ENCODE data around the gene ARNT2. TPM values are rescaled to one million over a fixed set of nuclear protein-coding genes. Genes with fewer than 3 reads are reported as not detected.

ARNT2 gene
- total and polyA plus RNA-seq, 10 of the 15 experiments (the other 5 are each of a cell fraction or from before 2014, with no cell fraction given), result 0.07 to 0.49 (median 0.09) TPM; not detected in 6

DNA sequence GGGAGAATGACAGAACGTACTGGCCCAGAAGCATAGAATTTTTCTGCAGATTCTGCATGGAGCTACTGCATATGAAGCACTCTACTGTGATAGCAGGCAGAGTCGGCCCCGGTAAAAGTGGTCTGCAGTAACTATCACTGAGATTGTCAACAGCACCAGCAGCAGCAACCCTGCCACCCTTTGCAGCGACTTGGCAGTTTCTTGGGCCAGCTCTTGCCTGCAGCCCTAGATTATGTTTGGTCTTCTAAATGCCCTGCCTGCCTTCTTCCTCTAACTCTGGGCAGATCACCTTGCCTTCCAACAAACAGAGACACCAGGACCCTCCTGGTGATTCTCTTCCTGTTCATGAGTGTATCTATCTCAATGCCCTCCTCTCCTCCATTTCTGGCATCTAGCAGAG lies 161.8 kb downstream of the ARNT2 start:
- H3K9ac ChIP-seq (ENCODE audit: control insufficient read depth, insufficient read depth, low read length), result no peak overlapping the region
- no peaks in the 10 kb centered on the region for H4K20me1 ChIP-seq (ENCODE audit: control insufficient read depth, insufficient read depth)
- no TSS peak for BruUV-seq (replicated peaks)
- WGBS (ENCODE audit: insufficient coverage, insufficient replicate concordance, low lambda C conversion rate, missing lambda C conversion rate), result 20% methylated on average over 4 of the region's 4 CpGs
- H2AFZ ChIP-seq (ENCODE audit: control insufficient read depth, low read depth, low read length), result no peak overlapping the region
- H3K4me2 ChIP-seq (ENCODE audit: control insufficient read depth, insufficient read depth), result no peak overlapping the region
- CTCF ChIA-PET, result interaction anchor here (1.1 to 4.8 kb wide), 2 partner anchors 210 to 401 kb away, joined by 4 to 86 read pairs; no protein-coding TSS in a partner anchor
- in situ Hi-C loops (cut with MboI) (loop anchor here (10.0 kb wide), 1 partner anchor 209 kb away; the partner anchor contains the start of gene CEMIP), intact Hi-C loops (cut with micrococcal nuclease; ENCODE audit: unreplicated experiment) (loop anchor here (2.0 to 5.0 kb wide), 2 partner anchors 109 to 405 kb away; no protein-coding TSS in a partner anchor)
- no peak for FAIRE-seq
- H3K4me3 ChIP-seq, result no peak overlapping the region
- H3K4me1 ChIP-seq (ENCODE audit: control insufficient read depth, insufficient read depth, low read length), result no peaks in the 10 kb centered on the region
- POLR2A ChIA-PET, result no interaction called here
- RAD21 ChIA-PET (ENCODE audit: unreplicated experiment), result interaction anchor here (4.5 kb wide), 1 partner anchor 211 kb away, joined by 59 read pairs; no protein-coding TSS in a partner anchor
- H3K27ac ChIP-seq (ENCODE audit: control insufficient read depth, insufficient read depth), result no peak overlapping the region
- H3K36me3 ChIP-seq (ENCODE audit: control insufficient read depth in 2 of 2, insufficient read depth in 2 of 2, low read length in 1 of 2), result no peaks in the 10 kb centered on the region
- no peak for ATAC-seq
- peaks cover 2 to 7% of the 10 kb centered on the region in 2 experiments for H3K27me3 ChIP-seq (replicated peaks in 1 of 2; ENCODE audit: control insufficient read depth in 2 of 2, insufficient read depth in 2 of 2, low read length in 1 of 2)
- SMC1A ChIA-PET (ENCODE audit: uncharacterized antibody, unreplicated experiment), result interaction anchor here (1.0 to 3.8 kb wide), 2 partner anchors 192 to 210 kb away, joined by 3 to 40 read pairs; no protein-coding TSS in a partner anchor
- H3K79me2 ChIP-seq (ENCODE audit: control insufficient read depth, insufficient read depth, low read length), result no peaks in the 10 kb centered on the region
- H3K9me3 ChIP-seq (replicated peaks; ENCODE audit: control insufficient read depth, insufficient read depth, low read length), result no peaks in the 10 kb centered on the region
- TF ChIP-seq, protein P1, sequence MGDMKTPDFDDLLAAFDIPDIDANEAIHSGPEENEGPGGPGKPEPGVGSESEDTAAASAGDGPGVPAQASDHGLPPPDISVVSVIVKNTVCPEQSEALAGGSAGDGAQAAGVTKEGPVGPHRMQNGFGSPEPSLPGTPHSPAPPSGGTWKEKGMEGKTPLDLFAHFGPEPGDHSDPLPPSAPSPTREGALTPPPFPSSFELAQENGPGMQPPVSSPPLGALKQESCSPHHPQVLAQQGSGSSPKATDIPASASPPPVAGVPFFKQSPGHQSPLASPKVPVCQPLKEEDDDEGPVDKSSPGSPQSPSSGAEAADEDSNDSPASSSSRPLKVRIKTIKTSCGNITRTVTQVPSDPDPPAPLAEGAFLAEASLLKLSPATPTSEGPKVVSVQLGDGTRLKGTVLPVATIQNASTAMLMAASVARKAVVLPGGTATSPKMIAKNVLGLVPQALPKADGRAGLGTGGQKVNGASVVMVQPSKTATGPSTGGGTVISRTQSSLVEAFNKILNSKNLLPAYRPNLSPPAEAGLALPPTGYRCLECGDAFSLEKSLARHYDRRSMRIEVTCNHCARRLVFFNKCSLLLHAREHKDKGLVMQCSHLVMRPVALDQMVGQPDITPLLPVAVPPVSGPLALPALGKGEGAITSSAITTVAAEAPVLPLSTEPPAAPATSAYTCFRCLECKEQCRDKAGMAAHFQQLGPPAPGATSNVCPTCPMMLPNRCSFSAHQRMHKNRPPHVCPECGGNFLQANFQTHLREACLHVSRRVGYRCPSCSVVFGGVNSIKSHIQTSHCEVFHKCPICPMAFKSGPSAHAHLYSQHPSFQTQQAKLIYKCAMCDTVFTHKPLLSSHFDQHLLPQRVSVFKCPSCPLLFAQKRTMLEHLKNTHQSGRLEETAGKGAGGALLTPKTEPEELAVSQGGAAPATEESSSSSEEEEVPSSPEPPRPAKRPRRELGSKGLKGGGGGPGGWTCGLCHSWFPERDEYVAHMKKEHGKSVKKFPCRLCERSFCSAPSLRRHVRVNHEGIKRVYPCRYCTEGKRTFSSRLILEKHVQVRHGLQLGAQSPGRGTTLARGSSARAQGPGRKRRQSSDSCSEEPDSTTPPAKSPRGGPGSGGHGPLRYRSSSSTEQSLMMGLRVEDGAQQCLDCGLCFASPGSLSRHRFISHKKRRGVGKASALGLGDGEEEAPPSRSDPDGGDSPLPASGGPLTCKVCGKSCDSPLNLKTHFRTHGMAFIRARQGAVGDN (IDR thresholded peaks at IDR 0.05), result no peak
- TF ChIP-seq BCL11A (IDR thresholded peaks at IDR 0.05; ENCODE audit: low read depth, low read length) (no peak), BMI1 (IDR thresholded peaks at IDR 0.05; ENCODE audit: borderline replicate concordance) (no peak), SUZ12 (IDR thresholded peaks at IDR 0.05; ENCODE audit: unreplicated experiment) (no peak), SMC3 (IDR thresholded peaks at IDR 0.05; ENCODE audit: borderline replicate concordance, low read length) (no peak), HCFC1 (IDR thresholded peaks at IDR 0.05; ENCODE audit: low read length) (no peak), EZH2 (IDR thresholded peaks at IDR 0.05; ENCODE audit: borderline replicate concordance, control insufficient read depth, low read depth, low read length) (no peak), NFYB (IDR thresholded peaks at IDR 0.05; ENCODE audit: insufficient read depth, low read depth, low read length) (no peak), ZBED1 (IDR thresholded peaks at IDR 0.05; ENCODE audit: borderline replicate concordance) (no peak), EGR1 (IDR thresholded peaks at IDR 0.05; ENCODE audit: borderline replicate concordance in 1 of 2, low read depth in 2 of 2, low read length in 2 of 2) (no peak), HDAC2 (IDR thresholded peaks at IDR 0.05) (no peak), BACH1 (IDR thresholded peaks at IDR 0.05; ENCODE audit: borderline replicate concordance) (no peak), SP1 (IDR thresholded peaks at IDR 0.05; ENCODE audit: low read depth, low read length) (no peak), CHD4 (IDR thresholded peaks at IDR 0.05) (no peak), MEF2B (IDR thresholded peaks at IDR 0.05; ENCODE audit: partially characterized antibody, poor library complexity, severe bottlenecking) (no peak)
- TF ChIP-seq, protein P2, sequence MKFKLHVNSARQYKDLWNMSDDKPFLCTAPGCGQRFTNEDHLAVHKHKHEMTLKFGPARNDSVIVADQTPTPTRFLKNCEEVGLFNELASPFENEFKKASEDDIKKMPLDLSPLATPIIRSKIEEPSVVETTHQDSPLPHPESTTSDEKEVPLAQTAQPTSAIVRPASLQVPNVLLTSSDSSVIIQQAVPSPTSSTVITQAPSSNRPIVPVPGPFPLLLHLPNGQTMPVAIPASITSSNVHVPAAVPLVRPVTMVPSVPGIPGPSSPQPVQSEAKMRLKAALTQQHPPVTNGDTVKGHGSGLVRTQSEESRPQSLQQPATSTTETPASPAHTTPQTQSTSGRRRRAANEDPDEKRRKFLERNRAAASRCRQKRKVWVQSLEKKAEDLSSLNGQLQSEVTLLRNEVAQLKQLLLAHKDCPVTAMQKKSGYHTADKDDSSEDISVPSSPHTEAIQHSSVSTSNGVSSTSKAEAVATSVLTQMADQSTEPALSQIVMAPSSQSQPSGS (IDR thresholded peaks at IDR 0.05; ENCODE audit: low read length), result no peak
- TF ChIP-seq, protein P3, sequence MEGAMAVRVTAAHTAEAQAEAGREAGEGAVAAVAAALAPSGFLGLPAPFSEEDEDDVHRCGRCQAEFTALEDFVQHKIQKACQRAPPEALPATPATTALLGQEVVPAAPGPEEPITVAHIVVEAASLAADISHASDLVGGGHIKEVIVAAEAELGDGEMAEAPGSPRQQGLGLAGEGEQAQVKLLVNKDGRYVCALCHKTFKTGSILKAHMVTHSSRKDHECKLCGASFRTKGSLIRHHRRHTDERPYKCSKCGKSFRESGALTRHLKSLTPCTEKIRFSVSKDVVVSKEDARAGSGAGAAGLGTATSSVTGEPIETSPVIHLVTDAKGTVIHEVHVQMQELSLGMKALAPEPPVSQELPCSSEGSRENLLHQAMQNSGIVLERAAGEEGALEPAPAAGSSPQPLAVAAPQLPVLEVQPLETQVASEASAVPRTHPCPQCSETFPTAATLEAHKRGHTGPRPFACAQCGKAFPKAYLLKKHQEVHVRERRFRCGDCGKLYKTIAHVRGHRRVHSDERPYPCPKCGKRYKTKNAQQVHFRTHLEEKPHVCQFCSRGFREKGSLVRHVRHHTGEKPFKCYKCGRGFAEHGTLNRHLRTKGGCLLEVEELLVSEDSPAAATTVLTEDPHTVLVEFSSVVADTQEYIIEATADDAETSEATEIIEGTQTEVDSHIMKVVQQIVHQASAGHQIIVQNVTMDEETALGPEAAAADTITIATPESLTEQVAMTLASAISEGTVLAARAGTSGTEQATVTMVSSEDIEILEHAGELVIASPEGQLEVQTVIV (IDR thresholded peaks at IDR 0.05; ENCODE audit: borderline replicate concordance, partially characterized antibody), result no peak
- DNase-seq (ENCODE audit: low read depth, low spot score), result no peak

Measured in GM12878 (cell line).